CD8-positive, alpha-beta memory T cell (primary cell): ENCODE data around the gene TEPSIN. TPM values are rescaled to one million over a fixed set of nuclear protein-coding genes. Genes with fewer than 3 reads are reported as not detected.

ENCODE experiments used
- CTCF ChIA-PET: fragments of 350-600 bp; sonication (Branson Sonifier 250); formaldehyde crosslinking; loops from one replicate; lab custom pipeline; 2021; ENCODE audit warnings: antibody characterized with exemption; lab: Charles Lee
- POLR2A ChIA-PET: fragments of 350-600 bp; sonication (Branson Sonifier 250); formaldehyde crosslinking; loops from one replicate; lab custom pipeline; 2021; ENCODE audit warnings: antibody characterized with exemption; lab: Charles Lee
- DNase-seq, 5 donors: peaks; one replicate each; pipeline versions ENCODE4 v3.0.0 to v3.0.0-alpha.2; 2020 to 2022; ENCODE audit warnings: mixed read lengths in 1 of 5
- H3K27ac ChIP-seq: one replicate; pipeline ENCODE4 v1.7.0; 2013; ENCODE audit warnings: low read depth, mild to moderate bottlenecking, low read length, moderate library complexity
- H3K27me3 ChIP-seq: 2 replicates; pipeline ENCODE4 v1.7.0; 2013; ENCODE audit warnings: low read length, mild to moderate bottlenecking; ENCODE audit not compliant: insufficient read depth, poor library complexity, severe bottlenecking
- H3K36me3 ChIP-seq: 2 replicates; pipeline ENCODE4 v1.7.0; 2013; ENCODE audit warnings: mild to moderate bottlenecking, low read length, moderate library complexity; ENCODE audit not compliant: insufficient read depth
- H3K4me1 ChIP-seq: 2 replicates; pipeline ENCODE4 v1.7.0; 2013; ENCODE audit warnings: mild to moderate bottlenecking, low read length, moderate library complexity; ENCODE audit not compliant: insufficient read depth
- H3K4me3 ChIP-seq: 2 replicates; pipeline ENCODE4 v1.7.0; 2013; ENCODE audit warnings: mild to moderate bottlenecking, low read length
- H3K9me3 ChIP-seq: 2 replicates; pipeline ENCODE4 v1.7.0; 2013; ENCODE audit warnings: mild to moderate bottlenecking, low read length
- H3K27ac Mint-ChIP-seq, 8 donors: one replicate each; pipeline ENCODE4 v1.8.0; 2020 to 2021; ENCODE audit warnings: mixed read lengths in 8 of 8, mild to moderate bottlenecking in 6 of 8, inconsistent platforms in 3 of 8, moderate library complexity in 3 of 8
- H3K27me3 Mint-ChIP-seq, 2 donors: one replicate each; pipeline ENCODE4 v1.8.0; 2020 to 2021; ENCODE audit warnings: mixed read lengths in 2 of 2, mild to moderate bottlenecking in 1 of 2, moderate library complexity in 1 of 2
- H3K36me3 Mint-ChIP-seq, 3 donors: one replicate each; pipeline ENCODE4 v1.8.0; 2020 to 2021; ENCODE audit warnings: mixed read lengths in 3 of 3, inconsistent platforms in 1 of 3, mild to moderate bottlenecking in 1 of 3
- H3K4me1 Mint-ChIP-seq, 3 donors: one replicate each; pipeline ENCODE4 v1.8.0; 2020 to 2021; ENCODE audit warnings: mixed read lengths in 3 of 3, inconsistent platforms in 1 of 3, mild to moderate bottlenecking in 1 of 3
- H3K4me3 Mint-ChIP-seq, 7 donors: one replicate each; pipeline ENCODE4 v1.8.0; 2020 to 2021; ENCODE audit warnings: mixed read lengths in 7 of 7, mild to moderate bottlenecking in 6 of 7, moderate library complexity in 4 of 7, inconsistent platforms in 2 of 7
- H3K9me3 Mint-ChIP-seq, 5 donors: one replicate each; pipeline ENCODE4 v1.8.0; 2020 to 2022; ENCODE audit warnings: mixed read lengths in 5 of 5, mild to moderate bottlenecking in 3 of 5, moderate library complexity in 2 of 5, inconsistent platforms in 1 of 5
- polyA plus RNA-seq: library from polyadenylated mRNA; unstranded; fragments of 300-500 nt; fragmentation: Illumina TruSeq; gene quantifications from one replicate; pipeline ENCODE4 v1.2.3, GENCODE V29; 2021
- total RNA-seq, 2 experiments: library from RNA; stranded (reverse); gene quantifications; one replicate each; pipeline ENCODE4 v1.2.3, GENCODE V29; 2021

The TEPSIN gene
- total and polyA plus RNA-seq, 3 experiments from 2014 or later = 6.2 to 44.2 (median 41.2) TPM

DNA sequence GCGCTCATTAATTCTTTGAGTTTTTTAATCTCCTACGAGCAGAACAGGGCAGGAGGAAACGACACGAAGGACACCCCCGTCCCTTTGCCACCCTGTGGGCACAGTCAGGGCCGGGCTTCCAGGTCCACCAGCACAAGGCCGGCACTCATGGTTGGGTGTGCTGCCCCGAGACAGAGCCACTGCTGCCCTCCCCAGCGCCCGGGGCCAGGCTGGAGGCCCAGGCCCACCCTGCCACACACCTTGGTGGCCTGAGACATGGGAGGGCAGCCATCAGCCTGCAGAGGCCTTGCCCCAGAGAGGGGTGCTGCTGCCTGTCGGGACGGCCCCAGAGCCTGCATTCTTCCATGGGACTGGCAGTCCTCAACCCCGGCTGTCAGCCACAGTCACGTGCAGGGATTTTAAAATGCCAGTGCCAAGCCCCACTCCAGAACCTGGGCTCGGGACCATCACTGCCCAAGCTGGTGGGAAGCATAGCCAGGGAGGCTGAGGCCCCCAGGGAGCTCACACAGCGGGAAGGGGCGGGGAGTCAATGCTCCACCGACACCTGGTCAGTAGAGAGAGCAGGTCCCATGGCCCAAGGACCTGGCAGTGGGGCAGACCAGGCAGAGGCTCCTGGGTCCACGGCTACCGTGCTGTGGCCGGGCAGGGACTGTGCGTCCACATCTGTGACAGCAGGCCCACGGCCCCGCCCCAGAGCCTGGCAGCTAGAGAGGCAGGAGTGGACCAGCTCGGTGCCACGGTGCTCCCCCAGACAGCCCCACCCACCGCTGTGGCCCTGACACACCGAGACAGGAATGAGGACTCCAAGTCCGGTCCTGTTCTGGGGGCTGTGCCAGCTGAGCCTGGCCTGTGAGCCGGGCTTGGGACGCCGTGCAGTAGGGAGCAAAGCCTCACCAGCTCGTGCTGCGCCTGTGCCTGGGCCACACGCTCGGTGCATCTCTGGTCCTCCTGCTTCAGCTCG lies 43.6 kb downstream of the TEPSIN start:
- Histone ChIP-seq H3K4me1 (no peaks in the 10 kb centered on the region), H3K9me3 (no peaks in the 10 kb centered on the region), H3K27me3 (no peaks in the 10 kb centered on the region), H3K27ac (no peak overlapping the region), H3K36me3 (no peaks in the 10 kb centered on the region), H3K4me3 (no peak overlapping the region)
- H3K4me3 Mint-ChIP-seq = no peak overlapping the region
- H3K27ac Mint-ChIP-seq = no peak overlapping the region
- ChIA-PET CTCF (no interaction called here), POLR2A (no interaction called here)
- no peaks in the 10 kb centered on the region for H3K9me3 Mint-ChIP-seq
- H3K4me1 Mint-ChIP-seq = no peaks in the 10 kb centered on the region
- H3K27me3 Mint-ChIP-seq = no peaks in the 10 kb centered on the region
- no peak for DNase-seq
- peaks cover 0 to 5% (median 0%) of the 10 kb centered on the region in 3 donors for H3K36me3 Mint-ChIP-seq

DNA sequence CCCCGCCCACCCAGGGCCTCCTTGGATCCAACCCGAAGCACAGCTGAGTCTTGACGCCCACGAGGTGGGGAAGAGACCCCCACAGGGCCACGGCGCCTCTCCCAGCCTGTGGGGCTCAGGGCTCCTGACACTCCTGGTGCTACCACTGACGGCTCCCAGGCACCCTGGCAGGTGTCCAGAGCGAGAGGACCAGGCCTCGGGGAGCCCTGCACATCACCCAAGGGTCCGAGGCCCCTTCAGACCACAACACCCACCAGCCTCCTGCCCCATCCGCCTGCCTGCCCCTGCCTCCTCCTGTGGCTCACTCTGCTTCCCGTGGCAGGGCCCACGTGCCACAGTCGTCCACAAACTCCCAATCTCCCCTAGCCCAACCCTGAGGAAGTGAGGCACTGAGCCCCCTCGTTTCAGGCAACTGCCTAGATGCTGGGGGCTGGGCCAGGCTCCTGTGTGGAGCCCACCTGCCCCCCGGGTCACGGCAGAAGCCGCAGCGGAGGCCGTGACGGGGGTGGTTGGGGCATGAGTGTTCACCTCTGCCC lies 44.6 kb downstream of the TEPSIN start:
- Histone ChIP-seq H3K27ac (no peak overlapping the region), H3K36me3 (no peaks in the 10 kb centered on the region), H3K27me3 (no peaks in the 10 kb centered on the region), H3K9me3 (no peaks in the 10 kb centered on the region), H3K4me3 (no peak overlapping the region), H3K4me1 (no peaks in the 10 kb centered on the region)
- no peaks in the 10 kb centered on the region for H3K4me1 Mint-ChIP-seq
- H3K27me3 Mint-ChIP-seq = no peaks in the 10 kb centered on the region
- no peak overlapping the region for H3K27ac Mint-ChIP-seq
- ChIA-PET POLR2A (no interaction called here), CTCF (no interaction called here)
- H3K4me3 Mint-ChIP-seq = no peak overlapping the region
- H3K36me3 Mint-ChIP-seq = peaks cover 0 to 5% (median 0%) of the 10 kb centered on the region in 3 donors
- no peaks in the 10 kb centered on the region for H3K9me3 Mint-ChIP-seq
- DNase-seq = no peak

DNA sequence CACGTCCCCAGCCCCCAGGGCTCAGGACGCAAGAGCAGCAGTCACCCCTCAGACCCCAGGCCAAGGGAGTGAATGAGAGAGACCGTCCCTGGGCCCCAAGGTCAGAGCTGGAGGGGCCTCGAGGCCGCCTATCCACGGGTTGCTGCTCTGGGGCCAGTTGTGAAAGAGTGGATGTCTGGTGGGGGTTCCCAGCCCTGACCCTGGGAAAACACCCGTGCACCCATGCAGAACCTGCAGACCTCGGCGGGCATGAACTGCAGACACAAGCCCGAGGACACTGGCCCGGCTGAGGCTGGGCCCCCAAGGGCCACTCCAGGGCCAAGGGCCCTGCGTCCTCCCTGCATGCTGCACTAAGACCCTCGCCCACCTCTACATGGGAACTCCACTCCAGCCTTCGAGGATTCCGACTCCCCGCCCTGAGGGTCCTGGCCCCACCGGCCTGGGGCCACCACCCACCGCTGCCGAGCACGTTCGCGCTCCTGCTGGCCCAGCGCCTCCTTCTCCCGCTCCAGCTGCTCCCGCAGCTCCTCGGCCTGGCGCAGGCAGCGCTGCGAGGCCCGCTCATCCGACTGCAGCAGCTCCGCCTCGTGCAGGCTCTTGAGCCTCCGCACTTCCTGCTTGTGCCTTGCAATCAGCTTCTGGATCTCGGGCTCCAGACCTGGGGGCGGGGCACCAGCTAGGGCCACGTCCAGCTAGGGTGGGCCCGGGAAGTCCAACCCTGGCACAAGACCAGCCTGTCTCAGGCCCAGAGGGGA lies 45.2 kb downstream of the TEPSIN start:
- H3K4me3 ChIP-seq = no peak overlapping the region
- H3K27me3 ChIP-seq = no peaks in the 10 kb centered on the region
- peaks cover 0 to 4% (median 0%) of the 10 kb centered on the region in 3 donors for H3K36me3 Mint-ChIP-seq
- no peaks in the 10 kb centered on the region for H3K36me3 ChIP-seq
- H3K27me3 Mint-ChIP-seq = no peaks in the 10 kb centered on the region
- H3K9me3 ChIP-seq = no peaks in the 10 kb centered on the region
- no peak overlapping the region for H3K27ac ChIP-seq
- H3K9me3 Mint-ChIP-seq = no peaks in the 10 kb centered on the region
- no peak overlapping the region for H3K27ac Mint-ChIP-seq
- H3K4me3 Mint-ChIP-seq = no peak overlapping the region
- no peak for DNase-seq
- ChIA-PET CTCF (no interaction called here), POLR2A (no interaction called here)
- no peaks in the 10 kb centered on the region for H3K4me1 Mint-ChIP-seq
- no peaks in the 10 kb centered on the region for H3K4me1 ChIP-seq

DNA sequence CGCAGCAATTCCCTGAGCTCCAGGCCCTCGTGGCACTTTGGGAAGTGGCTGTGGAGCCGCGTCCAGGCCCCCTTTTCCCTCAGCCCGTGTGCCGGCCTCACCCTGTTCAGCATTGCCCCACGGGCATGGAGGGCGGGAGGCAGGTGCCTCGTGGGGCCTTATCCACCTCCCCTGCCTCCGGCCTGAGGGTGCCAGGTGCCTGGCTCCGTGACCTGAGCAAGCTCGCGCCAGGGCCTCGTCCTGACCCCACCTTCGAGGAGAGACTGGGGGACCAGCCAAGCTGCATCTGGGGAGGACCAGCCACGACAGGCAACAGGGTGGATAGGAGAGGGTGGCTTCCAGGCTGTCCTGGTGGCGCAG lies 45.8 kb downstream of the TEPSIN start:
- H3K27ac Mint-ChIP-seq = no peak overlapping the region
- POLR2A ChIA-PET = no interaction called here
- H3K36me3 Mint-ChIP-seq = peaks cover 0 to 1% (median 0%) of the 10 kb centered on the region in 3 donors
- no peaks in the 10 kb centered on the region for H3K27me3 Mint-ChIP-seq
- H3K9me3 Mint-ChIP-seq = no peaks in the 10 kb centered on the region
- H3K4me3 Mint-ChIP-seq = no peak overlapping the region
- no peaks in the 10 kb centered on the region for H3K4me1 ChIP-seq
- H3K9me3 ChIP-seq = no peaks in the 10 kb centered on the region
- H3K36me3 ChIP-seq = no peaks in the 10 kb centered on the region
- H3K27ac ChIP-seq = no peak overlapping the region
- DNase-seq = no peak
- no peak overlapping the region for H3K4me3 ChIP-seq
- H3K4me1 Mint-ChIP-seq = no peaks in the 10 kb centered on the region
- CTCF ChIA-PET = no interaction called here
- no peaks in the 10 kb centered on the region for H3K27me3 ChIP-seq

DNA sequence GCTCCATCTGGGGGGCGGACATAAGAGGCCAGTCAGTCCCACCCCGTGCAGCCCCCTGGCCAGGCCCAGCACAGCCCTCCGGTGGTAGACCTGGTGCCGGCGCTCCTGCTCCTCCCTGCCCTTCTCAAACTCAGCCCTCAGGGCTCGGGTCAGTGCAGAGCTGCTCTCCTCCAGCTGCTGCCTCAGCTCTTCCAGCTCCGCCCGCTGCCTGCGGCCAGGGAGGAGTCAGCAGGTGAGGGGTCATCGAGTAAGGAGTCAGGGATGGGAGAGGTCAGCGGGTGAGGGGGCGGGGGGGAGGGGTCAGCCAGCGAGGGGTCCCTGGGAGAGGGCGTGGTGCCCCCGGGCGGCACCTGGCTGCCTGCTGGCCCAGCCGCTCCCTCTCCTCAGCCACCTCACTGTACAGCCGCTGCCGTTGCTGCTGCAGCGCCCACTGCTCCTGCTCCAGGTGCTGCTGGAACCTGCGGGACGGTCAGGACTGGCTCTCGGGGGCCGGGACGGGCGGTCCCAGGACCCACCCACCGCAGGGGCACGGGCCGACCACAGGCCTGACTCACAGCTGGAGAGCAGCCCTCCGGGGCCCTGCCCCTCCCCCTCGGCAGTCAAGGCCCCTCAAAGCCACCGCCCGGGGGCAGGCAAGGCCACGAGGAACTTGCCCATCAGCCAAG lies 46.3 kb downstream of the TEPSIN start:
- Histone ChIP-seq H3K9me3 (no peaks in the 10 kb centered on the region), H3K36me3 (no peaks in the 10 kb centered on the region), H3K4me1 (no peaks in the 10 kb centered on the region), H3K27ac (no peak overlapping the region), H3K27me3 (no peaks in the 10 kb centered on the region), H3K4me3 (no peak overlapping the region)
- Mint-ChIP-seq H3K27me3 (no peaks in the 10 kb centered on the region), H3K36me3 (no peaks in the 10 kb centered on the region), H3K4me1 (no peaks in the 10 kb centered on the region), H3K27ac (no peak overlapping the region), H3K4me3 (no peak overlapping the region), H3K9me3 (no peaks in the 10 kb centered on the region)
- ChIA-PET POLR2A (no interaction called here), CTCF (no interaction called here)
- DNase-seq = no peak

DNA sequence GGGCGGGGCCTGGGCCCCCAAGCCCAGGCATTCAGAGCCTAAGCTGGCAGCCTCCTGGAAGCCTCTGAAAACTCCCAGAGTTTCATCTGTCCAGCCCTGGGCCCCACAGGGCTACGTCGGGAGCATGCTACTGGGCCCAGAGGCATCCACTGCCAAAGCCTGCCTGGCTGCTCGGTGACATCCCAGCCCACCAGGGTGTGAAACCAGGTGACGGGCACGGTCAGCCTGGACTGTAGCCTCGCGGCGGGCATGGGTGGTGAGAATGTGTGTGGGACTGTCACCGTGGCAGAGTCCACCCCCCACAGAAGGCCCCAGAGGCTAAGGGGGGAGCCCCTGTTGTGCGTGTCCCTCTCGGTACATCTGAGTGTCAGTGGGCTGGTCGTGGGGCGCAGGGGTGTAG lies 47.2 kb downstream of the TEPSIN start:
- Mint-ChIP-seq H3K4me3 (no peak overlapping the region), H3K27ac (no peak overlapping the region), H3K9me3 (no peaks in the 10 kb centered on the region), H3K27me3 (no peaks in the 10 kb centered on the region), H3K4me1 (no peaks in the 10 kb centered on the region), H3K36me3 (no peaks in the 10 kb centered on the region)
- H3K4me1 ChIP-seq = no peaks in the 10 kb centered on the region
- H3K4me3 ChIP-seq = no peak overlapping the region
- no peaks in the 10 kb centered on the region for H3K9me3 ChIP-seq
- H3K27ac ChIP-seq = no peak overlapping the region
- CTCF ChIA-PET = no interaction called here
- DNase-seq = no peak
- POLR2A ChIA-PET = no interaction called here
- no peaks in the 10 kb centered on the region for H3K36me3 ChIP-seq
- H3K27me3 ChIP-seq = no peaks in the 10 kb centered on the region

DNA sequence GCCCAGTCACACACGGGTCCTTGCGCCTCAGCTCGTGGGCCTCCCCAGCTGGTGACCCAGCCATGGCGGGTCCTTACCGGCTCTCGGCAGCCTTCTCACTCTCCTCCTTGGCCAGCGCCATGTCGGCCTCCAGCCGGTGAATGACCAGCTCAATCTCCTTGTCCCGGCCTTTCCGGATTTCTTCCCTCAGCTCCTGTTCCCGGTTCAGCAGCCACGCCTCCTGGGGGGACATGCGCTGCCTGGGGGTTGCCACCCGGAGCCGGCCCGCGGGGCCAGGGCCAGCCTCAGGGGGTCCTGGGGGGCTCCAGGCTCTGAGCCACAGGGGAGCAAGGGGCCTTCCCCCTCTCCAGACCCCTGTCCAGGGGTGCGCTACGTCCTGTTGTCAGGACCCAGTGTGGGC lies 47.7 kb downstream of the TEPSIN start:
- CTCF ChIA-PET = no interaction called here
- Histone ChIP-seq H3K36me3 (no peaks in the 10 kb centered on the region), H3K4me1 (no peaks in the 10 kb centered on the region), H3K27me3 (no peaks in the 10 kb centered on the region), H3K4me3 (no peak overlapping the region), H3K27ac (no peak overlapping the region), H3K9me3 (no peaks in the 10 kb centered on the region)
- no peak overlapping the region for H3K4me3 Mint-ChIP-seq
- no peak overlapping the region for H3K27ac Mint-ChIP-seq
- no peak for DNase-seq
- POLR2A ChIA-PET = no interaction called here
- no peaks in the 10 kb centered on the region for H3K9me3 Mint-ChIP-seq
- no peaks in the 10 kb centered on the region for H3K4me1 Mint-ChIP-seq
- no peaks in the 10 kb centered on the region for H3K36me3 Mint-ChIP-seq
- H3K27me3 Mint-ChIP-seq = no peaks in the 10 kb centered on the region

DNA sequence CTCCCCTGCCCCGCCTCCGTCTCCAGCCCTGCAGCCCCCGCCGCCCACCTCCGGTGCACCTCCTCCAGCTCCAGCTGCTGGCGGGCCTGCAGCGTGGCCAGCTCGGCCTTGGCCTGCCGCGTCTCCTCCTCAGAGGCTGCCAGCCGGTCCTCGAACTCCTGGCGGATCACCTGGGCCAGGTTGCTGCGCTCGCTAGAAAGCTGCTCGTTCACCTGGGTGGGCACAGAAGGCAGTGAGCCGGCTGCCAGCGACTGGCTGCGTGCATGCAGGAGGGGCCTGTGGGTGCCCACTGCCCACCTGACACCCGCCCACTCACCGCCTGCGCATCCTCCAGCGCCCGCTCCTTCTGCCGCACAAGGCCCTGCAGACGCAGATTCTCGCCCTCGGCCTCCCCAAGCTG lies 48.3 kb downstream of the TEPSIN start:
- Mint-ChIP-seq H3K4me1 (no peaks in the 10 kb centered on the region), H3K9me3 (no peaks in the 10 kb centered on the region), H3K4me3 (no peak overlapping the region), H3K27me3 (no peaks in the 10 kb centered on the region), H3K36me3 (no peaks in the 10 kb centered on the region), H3K27ac (no peak overlapping the region)
- ChIA-PET CTCF (no interaction called here), POLR2A (no interaction called here)
- Histone ChIP-seq H3K36me3 (no peaks in the 10 kb centered on the region), H3K27ac (no peak overlapping the region), H3K27me3 (no peaks in the 10 kb centered on the region), H3K4me3 (no peak overlapping the region), H3K9me3 (no peaks in the 10 kb centered on the region), H3K4me1 (no peaks in the 10 kb centered on the region)
- DNase-seq = no peak
